GM23338 (cell line): Measurements from ENCODE around the gene BLM.

Source experiments
- EZH2 ChIP-seq: fragments of 200-600 bp; sonication (generic); IDR thresholded peaks from one replicate; pipeline ENCODE4 v1.8.0; 2017; ENCODE audit warnings: antibody characterized with exemption, mild to moderate bottlenecking, low read depth; ENCODE audit not compliant: unreplicated experiment
- NANOG ChIP-seq: IDR thresholded peaks from 2 replicates; pipeline ENCODE4 v1.6.1; 2016; ENCODE audit warnings: antibody characterized with exemption, borderline replicate concordance
- POLR2AphosphoS5 ChIP-seq: IDR thresholded peaks from 2 replicates; pipeline ENCODE4 v1.6.1; 2016; ENCODE audit warnings: antibody characterized with exemption, low read depth
- TF ChIP-seq, protein P1 (sequence below), 2 experiments: fragments of 200-600 bp in 1 of 2; sonication (generic) in 1 of 2; conservative IDR thresholded peaks; 2 replicates each; pipeline versions ENCODE4 v1.5.1 to v1.6.1; 2016 to 2017; ENCODE audit warnings: antibody characterized with exemption in 2 of 2, low read depth in 2 of 2, mild to moderate bottlenecking in 2 of 2, moderate library complexity in 1 of 2
- TF ChIP-seq, protein P2 (sequence below): IDR thresholded peaks from one replicate; pipeline ENCODE4 v1.6.1; 2018; ENCODE audit warnings: antibody characterized with exemption; ENCODE audit not compliant: unreplicated experiment

DNA sequence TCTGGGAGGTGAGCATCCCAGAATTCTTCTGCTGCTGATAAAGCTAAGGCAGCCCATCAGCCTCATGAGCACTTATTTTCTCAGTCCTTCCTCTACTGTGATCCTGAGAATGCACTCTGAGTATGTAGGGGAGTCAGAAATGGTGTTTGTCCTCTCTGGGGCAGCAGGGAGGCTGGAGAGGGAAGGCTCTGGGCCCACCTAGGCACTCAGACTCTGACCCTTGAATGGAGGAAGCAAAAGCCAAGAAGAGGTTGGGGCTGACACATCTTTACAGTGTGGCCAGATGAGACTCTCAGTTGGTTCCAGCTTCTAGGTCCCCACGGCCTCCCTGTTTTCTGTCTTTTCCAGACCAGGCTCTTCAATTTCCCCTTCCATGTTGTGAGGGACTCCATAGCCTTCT lies 36.1 kb upstream of the BLM start:
- no peak for TF ChIP-seq POLR2AphosphoS5
- TF ChIP-seq, protein P1, sequence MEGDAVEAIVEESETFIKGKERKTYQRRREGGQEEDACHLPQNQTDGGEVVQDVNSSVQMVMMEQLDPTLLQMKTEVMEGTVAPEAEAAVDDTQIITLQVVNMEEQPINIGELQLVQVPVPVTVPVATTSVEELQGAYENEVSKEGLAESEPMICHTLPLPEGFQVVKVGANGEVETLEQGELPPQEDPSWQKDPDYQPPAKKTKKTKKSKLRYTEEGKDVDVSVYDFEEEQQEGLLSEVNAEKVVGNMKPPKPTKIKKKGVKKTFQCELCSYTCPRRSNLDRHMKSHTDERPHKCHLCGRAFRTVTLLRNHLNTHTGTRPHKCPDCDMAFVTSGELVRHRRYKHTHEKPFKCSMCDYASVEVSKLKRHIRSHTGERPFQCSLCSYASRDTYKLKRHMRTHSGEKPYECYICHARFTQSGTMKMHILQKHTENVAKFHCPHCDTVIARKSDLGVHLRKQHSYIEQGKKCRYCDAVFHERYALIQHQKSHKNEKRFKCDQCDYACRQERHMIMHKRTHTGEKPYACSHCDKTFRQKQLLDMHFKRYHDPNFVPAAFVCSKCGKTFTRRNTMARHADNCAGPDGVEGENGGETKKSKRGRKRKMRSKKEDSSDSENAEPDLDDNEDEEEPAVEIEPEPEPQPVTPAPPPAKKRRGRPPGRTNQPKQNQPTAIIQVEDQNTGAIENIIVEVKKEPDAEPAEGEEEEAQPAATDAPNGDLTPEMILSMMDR (conservative IDR thresholded peaks at IDR 0.05; ENCODE audit: low read depth in 2 of 2) = no peak
- TF ChIP-seq NANOG = no peak
- TF ChIP-seq, protein P2, sequence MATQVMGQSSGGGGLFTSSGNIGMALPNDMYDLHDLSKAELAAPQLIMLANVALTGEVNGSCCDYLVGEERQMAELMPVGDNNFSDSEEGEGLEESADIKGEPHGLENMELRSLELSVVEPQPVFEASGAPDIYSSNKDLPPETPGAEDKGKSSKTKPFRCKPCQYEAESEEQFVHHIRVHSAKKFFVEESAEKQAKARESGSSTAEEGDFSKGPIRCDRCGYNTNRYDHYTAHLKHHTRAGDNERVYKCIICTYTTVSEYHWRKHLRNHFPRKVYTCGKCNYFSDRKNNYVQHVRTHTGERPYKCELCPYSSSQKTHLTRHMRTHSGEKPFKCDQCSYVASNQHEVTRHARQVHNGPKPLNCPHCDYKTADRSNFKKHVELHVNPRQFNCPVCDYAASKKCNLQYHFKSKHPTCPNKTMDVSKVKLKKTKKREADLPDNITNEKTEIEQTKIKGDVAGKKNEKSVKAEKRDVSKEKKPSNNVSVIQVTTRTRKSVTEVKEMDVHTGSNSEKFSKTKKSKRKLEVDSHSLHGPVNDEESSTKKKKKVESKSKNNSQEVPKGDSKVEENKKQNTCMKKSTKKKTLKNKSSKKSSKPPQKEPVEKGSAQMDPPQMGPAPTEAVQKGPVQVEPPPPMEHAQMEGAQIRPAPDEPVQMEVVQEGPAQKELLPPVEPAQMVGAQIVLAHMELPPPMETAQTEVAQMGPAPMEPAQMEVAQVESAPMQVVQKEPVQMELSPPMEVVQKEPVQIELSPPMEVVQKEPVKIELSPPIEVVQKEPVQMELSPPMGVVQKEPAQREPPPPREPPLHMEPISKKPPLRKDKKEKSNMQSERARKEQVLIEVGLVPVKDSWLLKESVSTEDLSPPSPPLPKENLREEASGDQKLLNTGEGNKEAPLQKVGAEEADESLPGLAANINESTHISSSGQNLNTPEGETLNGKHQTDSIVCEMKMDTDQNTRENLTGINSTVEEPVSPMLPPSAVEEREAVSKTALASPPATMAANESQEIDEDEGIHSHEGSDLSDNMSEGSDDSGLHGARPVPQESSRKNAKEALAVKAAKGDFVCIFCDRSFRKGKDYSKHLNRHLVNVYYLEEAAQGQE = no peak
- TF ChIP-seq EZH2 = no peak
